Psoas muscle (tissue), 8 donors: ENCODE measurements around the gene ELMOD2. TPM values are rescaled to one million over a fixed set of nuclear protein-coding genes. Genes with fewer than 3 reads are reported as not detected.

Source experiments
- ATAC-seq, 4 donors: fragments of 200-7000 bp; cut with Tn5 transposase; one replicate each; pipeline ENCODE4 v1.9.1; 2020; ENCODE audit warnings: moderate library complexity in 3 of 4, mild to moderate bottlenecking in 2 of 4
- DNase-seq, 2 donors: peaks; one replicate each; pipeline ENCODE4 v3.0.0-alpha.2; 2020
- H3K27ac ChIP-seq: fragments of 200-600 bp; one replicate; pipeline ENCODE4 v1.8.0; 2022
- H3K27me3 ChIP-seq, 3 donors: fragments of 200-600 bp in 1 of 3; one replicate each; pipeline versions ENCODE4 v1.6.1 to v1.8.0; 2013 to 2022; ENCODE audit warnings: low read length in 2 of 3, mild to moderate bottlenecking in 2 of 3, moderate library complexity in 1 of 3; ENCODE audit not compliant: insufficient read depth in 3 of 3
- H3K36me3 ChIP-seq, 2 donors: fragments of 200-600 bp in 1 of 2; one replicate each; pipeline versions ENCODE4 v1.6.1 to v1.8.0; 2013 to 2022; ENCODE audit warnings: low read depth in 1 of 2, mild to moderate bottlenecking in 1 of 2, moderate library complexity in 1 of 2; ENCODE audit not compliant: insufficient read depth in 1 of 2
- H3K4me1 ChIP-seq: fragments of 200-600 bp; one replicate; pipeline ENCODE4 v1.8.0; 2022
- H3K4me3 ChIP-seq: fragments of 200-600 bp; one replicate; pipeline ENCODE4 v1.8.0; 2022; ENCODE audit warnings: mild to moderate bottlenecking
- H3K9me3 ChIP-seq: fragments of 200-600 bp; one replicate; pipeline ENCODE4 v1.8.0; 2022
- CTCF ChIP-seq: fragments of 200-600 bp; IDR thresholded peaks from one replicate; pipeline ENCODE4 v1.8.0; 2022; ENCODE audit warnings: antibody characterized with exemption
- WGBS, 3 donors: extraction: QIAGEN DNeasy Blood & Tissue Kit; methylation state at CpG; one replicate each; pipeline versions ENCODE4 v1.1.6 to v1.1.7; 2013; 5-methylcytosine and 5-hydroxymethylcytosine counted together
- intact Hi-C, 2 donors: fragments of 100-400 bp; cut with DNase I; formaldehyde crosslinking; loops; one replicate each; pipeline versions ENCODE4 v1.11.0 to v1.14.2; 2022
- long read RNA-seq, 2 donors: library from polyadenylated mRNA; unstranded; transcript quantifications; one replicate each; pipeline ENCODE4 v2.0.0, GENCODE V29; 2021
- polyA plus RNA-seq, 3 donors: library from polyadenylated mRNA; stranded (reverse); fragments of 200-250 nt; gene quantifications; one replicate each; pipeline ENCODE4 v1.2.3, GENCODE V29; 2013
- total RNA-seq, 4 donors: library from RNA; stranded (reverse); fragmentation: NEBNext Ultra II Directional in 2 of 4; extraction: Animal tissue kit (Norgen Biotek cat#: 25700) in 2 of 4; gene quantifications; one replicate each; pipeline versions ENCODE4 v1.2.1 to v1.2.4, GENCODE V29; 2021 to 2023
- donor health status: healthy with polysubstance abuse.
- donor health status: DM: no; HTN: no; CAD: no; lungs with moderate emphysema.
- donor health status: Bipolar disorder and iron deficiency.
- donor health status: healthy.
- donor health status: DM: yes; HTN: yes; CAD: no.
- donor health status: DM: no; HTN: no; CAD: no.
- donor health status: DM: no; HTN: no; CAD: no.
- donor health status: DM: yes; HTN: yes; CAD: no.

ELMOD2 gene
- total RNA-seq: 10 to 100 TPM in 1 of 4 donors, 1 to 10 TPM in 3; 6.9 to 10.0 (median 8.7) TPM
- polyA plus RNA-seq: 1 to 10 TPM; 3.1 to 7.6 (median 4.5) TPM
- long read RNA-seq, donor 1, full-length matches to known transcripts: 5 of 6 reads
- long read RNA-seq, donor 1, partial matches to known transcripts: 0 of 6 reads
- long read RNA-seq, donor 1, other reads (novel, unspliced or antisense): 1 of 6 reads
- long read RNA-seq, donor 2, full-length matches to known transcripts: 4 of 9 reads
- long read RNA-seq, donor 2, partial matches to known transcripts: 1 of 9 reads
- long read RNA-seq, donor 2, other reads (novel, unspliced or antisense): 4 of 9 reads

GRCh38 chr4:140523857-140524742, at the start of gene ELMOD2:
TSS of gene ELMOD2 (plus strand) at chr4:140524168. CDS start at chr4:140525429, 1,261 bp downstream.
- 0 to 1% (median 0%) methylated on average over 62 to 77 of the region's 77 CpGs for WGBS, 3 donors
- H3K4me1 ChIP-seq: peaks cover 9% of the 10 kb centered on the region

GRCh38 chr4:140483445-140483844, 40.5 kb upstream of the ELMOD2 start:
- intact Hi-C loops: no loop called here
- WGBS, 3 donors: 86 to 95% (median 87%) methylated on average over 4 of the region's 4 CpGs
- TF ChIP-seq CTCF: no peak

More at GRCh38 chr4:140523857-140524742, at the start of gene ELMOD2:
- Histone ChIP-seq H3K27ac (peak within 1 kb of the TSS; percentile 92), H3K36me3 (peaks cover 0 to 37% of the 10 kb centered on the region in 2 donors), H3K9me3 (no peaks in the 10 kb centered on the region), H3K4me3 (peak within 1 kb of the TSS; percentile 100), H3K27me3 (no peaks in the 10 kb centered on the region)
- ATAC-seq: peak; percentile 100
- intact Hi-C loops: loop anchor here (5.0 to 10.0 kb wide), 3 partner anchors 149 to 328 kb away; partner anchors contain the start of gene SCOC (in 2 of the 2)
- DNase-seq: peak; percentile 99 to 100
- TF ChIP-seq CTCF: peak; percentile 90

GRCh38 chr4:140485939-140486338, 38.0 kb upstream of the ELMOD2 start:
- WGBS, 3 donors: 34 to 42% (median 35%) methylated on average over 1 of the region's 1 CpG
- Histone ChIP-seq H3K4me3 (no peak overlapping the region), H3K9me3 (peaks cover 9% of the 10 kb centered on the region), H3K4me1 (no peaks in the 10 kb centered on the region), H3K27ac (no peak overlapping the region), H3K27me3 (no peaks in the 10 kb centered on the region), H3K36me3 (no peaks in the 10 kb centered on the region)
- DNase-seq (no peak), ATAC-seq (no peak)
- TF ChIP-seq CTCF: no peak
- intact Hi-C loops: no loop called here

More at GRCh38 chr4:140483445-140483844, 40.5 kb upstream of the ELMOD2 start:
- no peak for DNase-seq
- no peaks in the 10 kb centered on the region for H3K27me3 ChIP-seq
- no peak for ATAC-seq
- H3K4me3 ChIP-seq: no peak overlapping the region
- H3K4me1 ChIP-seq: no peaks in the 10 kb centered on the region
- H3K9me3 ChIP-seq: peaks cover 9% of the 10 kb centered on the region
- H3K36me3 ChIP-seq: no peaks in the 10 kb centered on the region
- H3K27ac ChIP-seq: no peak overlapping the region

GRCh38 chr4:140497405-140497746, 26.6 kb upstream of the ELMOD2 start:
- no peak overlapping the region for H3K27ac ChIP-seq
- DNase-seq: no peak
- no peak overlapping the region for H3K4me3 ChIP-seq
- WGBS, 3 donors: 79 to 82% (median 80%) methylated on average over 11 of the region's 11 CpGs
- ATAC-seq: no peak
- H3K36me3 ChIP-seq: no peaks in the 10 kb centered on the region
- no peak for TF ChIP-seq CTCF
- no peaks in the 10 kb centered on the region for H3K9me3 ChIP-seq
- H3K27me3 ChIP-seq: peaks cover 0 to 55% (median 10%) of the 10 kb centered on the region in 3 donors
- H3K4me1 ChIP-seq: no peaks in the 10 kb centered on the region
- intact Hi-C loops: no loop called here
